DOHH2 (cell line): ENCODE data around the gene TICAM2.

ENCODE experiments used
- CTCF ChIP-seq: fragments of 200-600 bp; sonication (generic); IDR thresholded peaks from one replicate; pipeline ENCODE4 v1.5.1; 2014; ENCODE audit warnings: antibody characterized with exemption, mild to moderate bottlenecking, low read depth, low read length; ENCODE audit not compliant: poor library complexity, severe bottlenecking
- EZH2phosphoT487 ChIP-seq: fragments of 200-600 bp; sonication (generic); IDR thresholded peaks from 2 replicates; pipeline ENCODE4 v1.6.1; 2017; ENCODE audit warnings: borderline replicate concordance, mild to moderate bottlenecking, antibody characterized with exemption, low read length, moderate library complexity, mixed read lengths

GRCh38 chr5:115644046-115644445 is 41.8 kb upstream of the TICAM2 start:
- no peak for TF ChIP-seq CTCF
- no peak for TF ChIP-seq EZH2phosphoT487
